PC-9 (cell line): ENCODE measurements around the gene RUNX2. TPM values are rescaled to one million over a fixed set of nuclear protein-coding genes. Genes with fewer than 3 reads are reported as not detected.

Experiments
- BruUV-seq: library from RNA; stranded (reverse); fragments of 400-500 nt; replicated peaks from 2 replicates; lab custom pipeline; 2021; lab: Mats Ljungman, UMichigan
- CTCF ChIA-PET: fragments of 300-600 bp; sonication (Branson Sonifier 250); formaldehyde crosslinking; loops from one replicate; lab custom pipeline; 2022; ENCODE audit warnings: antibody characterized with exemption; lab: Charles Lee
- POLR2A ChIA-PET: fragments of 300-600 bp; sonication (Branson Sonifier 250); formaldehyde crosslinking; loops from one replicate; lab custom pipeline; 2022; ENCODE audit warnings: antibody characterized with exemption; ENCODE audit not compliant: unreplicated experiment; lab: Charles Lee
- DNase-seq, 2 experiments: peaks; one replicate each; pipeline versions ENCODE4 v3.0.0 to v3.0.0-alpha.2; 2015 to 2022; ENCODE audit warnings: mixed read lengths in 1 of 2
- H2AFZ ChIP-seq: fragments of 200-600 bp; sonication (generic); 2 replicates; pipeline ENCODE4 v1.8.1; 2017; ENCODE audit warnings: antibody characterized with exemption
- H3F3A ChIP-seq: fragments of 200-600 bp; sonication (generic); 2 replicates; pipeline ENCODE4 v1.8.1; 2017; ENCODE audit warnings: antibody characterized with exemption, mild to moderate bottlenecking, low read depth; ENCODE audit not compliant: insufficient read depth
- H3K27ac ChIP-seq: fragments of 200-600 bp; sonication (generic); 2 replicates; pipeline ENCODE4 v1.6.1; 2016; ENCODE audit warnings: mixed run types
- H3K27me3 ChIP-seq: fragments of 200-600 bp; sonication (generic); 2 replicates; pipeline ENCODE4 v1.6.1; 2016; ENCODE audit warnings: low read depth, mixed run types; ENCODE audit not compliant: insufficient read depth
- H3K36me3 ChIP-seq: fragments of 200-600 bp; sonication (generic); 2 replicates; pipeline ENCODE4 v1.6.1; 2016; ENCODE audit warnings: low read depth, mixed run types
- H3K4me1 ChIP-seq: fragments of 200-600 bp; sonication (generic); replicated peaks from 2 replicates; pipeline ENCODE4 v1.6.1; 2016; ENCODE audit warnings: mixed run types; ENCODE audit not compliant: insufficient read depth
- H3K4me2 ChIP-seq: fragments of 200-600 bp; sonication (generic); 2 replicates; pipeline ENCODE4 v1.6.1; 2017; ENCODE audit warnings: mixed run types
- H3K4me3 ChIP-seq: fragments of 200-600 bp; sonication (generic); 2 replicates; pipeline ENCODE4 v1.6.1; 2016; ENCODE audit warnings: mixed run types
- H3K79me2 ChIP-seq: fragments of 200-600 bp; sonication (generic); 2 replicates; pipeline ENCODE4 v1.6.1; 2017; ENCODE audit warnings: low read depth, mixed run types
- H3K9me2 ChIP-seq: fragments of 200-600 bp; sonication (generic); 2 replicates; pipeline ENCODE4 v1.8.1; 2017; ENCODE audit warnings: mild to moderate bottlenecking; ENCODE audit not compliant: insufficient read depth
- H3K9me3 ChIP-seq: fragments of 200-600 bp; sonication (generic); 2 replicates; pipeline ENCODE4 v1.8.1; 2016; ENCODE audit warnings: low read depth; ENCODE audit not compliant: insufficient read depth
- H4K20me1 ChIP-seq: fragments of 200-600 bp; sonication (generic); 2 replicates; pipeline ENCODE4 v1.8.1; 2017; ENCODE audit not compliant: insufficient read depth
- EZH2 ChIP-seq: fragments of 200-600 bp; sonication (generic); IDR thresholded peaks from 2 replicates; pipeline ENCODE4 v1.8.0; 2017; ENCODE audit warnings: antibody characterized with exemption, low read depth
- intact Hi-C: fragments of 100-400 bp; cut with micrococcal nuclease; formaldehyde crosslinking; loops from one replicate; pipeline ENCODE4 v1.10.0; 2022; ENCODE audit not compliant: unreplicated experiment
- total RNA-seq: library from RNA; stranded (reverse); gene quantifications from 2 replicates; pipeline ENCODE4 v1.2.3, GENCODE V29; 2021
- TF ChIP-seq, protein P1 (sequence below): fragments of 200-600 bp; sonication (generic); conservative IDR thresholded peaks from 2 replicates; pipeline ENCODE4 v1.6.1; 2017; ENCODE audit warnings: mixed run types, antibody characterized with exemption, mild to moderate bottlenecking, moderate library complexity

Gene RUNX2
- total RNA-seq, 1 experiment from 2014 or later = 12.5 TPM

- POLR2A ChIA-PET = no interaction called here
- Histone ChIP-seq H2AFZ (no peak overlapping the region), H3K27me3 (no peaks in the 10 kb centered on the region), H3K4me2 (no peak overlapping the region), H3F3A (no peaks in the 10 kb centered on the region; the same call in 1 of the 2 replicates), H3K9me3 (no peaks in the 10 kb centered on the region), H3K4me1 (no peaks in the 10 kb centered on the region), H3K9me2 (no peaks in the 10 kb centered on the region), H4K20me1 (no peaks in the 10 kb centered on the region), H3K36me3 (no peaks in the 10 kb centered on the region), H3K4me3 (no peak overlapping the region), H3K27ac (no peak overlapping the region), H3K79me2 (no peaks in the 10 kb centered on the region)
- intact Hi-C loops = no loop called here
- no peak for DNase-seq
- CTCF ChIA-PET = no interaction called here
- BruUV-seq = no TSS peak
- TF ChIP-seq, protein P1, sequence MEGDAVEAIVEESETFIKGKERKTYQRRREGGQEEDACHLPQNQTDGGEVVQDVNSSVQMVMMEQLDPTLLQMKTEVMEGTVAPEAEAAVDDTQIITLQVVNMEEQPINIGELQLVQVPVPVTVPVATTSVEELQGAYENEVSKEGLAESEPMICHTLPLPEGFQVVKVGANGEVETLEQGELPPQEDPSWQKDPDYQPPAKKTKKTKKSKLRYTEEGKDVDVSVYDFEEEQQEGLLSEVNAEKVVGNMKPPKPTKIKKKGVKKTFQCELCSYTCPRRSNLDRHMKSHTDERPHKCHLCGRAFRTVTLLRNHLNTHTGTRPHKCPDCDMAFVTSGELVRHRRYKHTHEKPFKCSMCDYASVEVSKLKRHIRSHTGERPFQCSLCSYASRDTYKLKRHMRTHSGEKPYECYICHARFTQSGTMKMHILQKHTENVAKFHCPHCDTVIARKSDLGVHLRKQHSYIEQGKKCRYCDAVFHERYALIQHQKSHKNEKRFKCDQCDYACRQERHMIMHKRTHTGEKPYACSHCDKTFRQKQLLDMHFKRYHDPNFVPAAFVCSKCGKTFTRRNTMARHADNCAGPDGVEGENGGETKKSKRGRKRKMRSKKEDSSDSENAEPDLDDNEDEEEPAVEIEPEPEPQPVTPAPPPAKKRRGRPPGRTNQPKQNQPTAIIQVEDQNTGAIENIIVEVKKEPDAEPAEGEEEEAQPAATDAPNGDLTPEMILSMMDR = no peak
- no peak for TF ChIP-seq EZH2
These were observed 245.9 kb downstream of the RUNX2 start for GRCh38 chr6:45574014-45574461.

- H2AFZ ChIP-seq = no peak overlapping the region
- H3K79me2 ChIP-seq = no peaks in the 10 kb centered on the region
- H3K4me3 ChIP-seq = no peak overlapping the region
- H3K36me3 ChIP-seq = no peaks in the 10 kb centered on the region
- H3K9me3 ChIP-seq = no peaks in the 10 kb centered on the region; the same call in 1 of the 2 replicates
- no peaks in the 10 kb centered on the region for H4K20me1 ChIP-seq
- no peaks in the 10 kb centered on the region for H3K9me2 ChIP-seq
- no peak for TF ChIP-seq EZH2
- TF ChIP-seq, protein P1 = no peak
- peak in 1 of 2 experiments; percentile 59 for DNase-seq
- no peak overlapping the region for H3K27ac ChIP-seq
- intact Hi-C loops = no loop called here
- no peaks in the 10 kb centered on the region for H3K4me1 ChIP-seq
- H3K27me3 ChIP-seq = no peaks in the 10 kb centered on the region
- ChIA-PET CTCF (no interaction called here), POLR2A (interaction anchor here (0.5 kb wide), 1 partner anchor 914 kb away, joined by 3 read pairs; no protein-coding TSS in a partner anchor)
- BruUV-seq = no TSS peak
- no peak overlapping the region for H3K4me2 ChIP-seq
- no peaks in the 10 kb centered on the region; the same call in 1 of the 2 replicates for H3F3A ChIP-seq
These were observed 246.8 kb downstream of the RUNX2 start for GRCh38 chr6:45574885-45575284.

DNA sequence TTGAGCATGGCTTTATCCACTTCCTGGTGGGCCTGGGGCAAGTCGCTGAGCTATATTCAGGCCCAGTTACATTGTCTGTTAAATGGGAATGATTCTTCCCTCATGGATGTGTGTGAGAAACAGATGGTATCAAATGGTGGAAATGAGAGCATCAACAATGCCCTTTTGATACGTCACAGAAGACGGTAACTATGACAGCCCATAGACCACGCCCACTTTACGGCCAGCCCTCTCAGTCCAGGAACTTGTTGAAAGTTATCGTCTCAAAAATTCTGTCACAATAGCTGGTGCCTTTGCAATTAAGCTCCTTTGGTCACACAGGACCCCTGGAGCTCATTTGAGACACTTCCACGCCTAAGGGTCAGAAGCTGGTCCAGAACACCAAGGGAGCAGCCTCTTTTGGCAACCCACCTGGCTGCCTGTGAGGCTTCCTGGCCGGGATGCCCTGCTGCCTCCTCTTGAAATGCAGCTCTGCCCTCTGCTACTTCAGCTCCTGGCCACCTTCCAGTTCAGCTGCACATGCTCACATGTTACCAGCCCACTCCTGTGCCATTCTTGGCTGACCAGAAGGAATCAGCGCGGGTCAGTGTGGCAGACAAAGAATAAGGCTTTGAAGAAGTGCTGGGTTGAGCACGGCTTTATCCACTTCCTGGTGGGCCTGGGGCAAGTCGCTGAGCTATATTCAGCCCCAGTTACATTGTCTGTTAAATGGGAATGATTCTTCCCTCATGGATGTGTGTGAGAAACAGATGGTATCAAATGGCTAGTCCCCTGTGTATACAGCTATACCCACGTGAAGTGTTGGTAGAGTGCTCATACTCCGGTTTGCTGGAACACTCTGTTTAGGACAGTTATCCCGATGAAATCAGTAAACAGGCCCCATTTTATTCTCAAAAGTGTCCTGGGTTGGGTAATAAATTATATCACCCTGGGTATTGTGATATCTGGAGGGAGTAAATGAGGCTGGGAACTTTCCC is 248.8 kb downstream of the RUNX2 start:
- Histone ChIP-seq H2AFZ (no peak overlapping the region), H3K4me1 (no peaks in the 10 kb centered on the region), H3K9me2 (no peaks in the 10 kb centered on the region), H3K27me3 (no peaks in the 10 kb centered on the region), H3K9me3 (peaks cover 4% of the 10 kb centered on the region; the same call in 1 of the 2 replicates), H3K4me2 (no peak overlapping the region), H3K4me3 (no peak overlapping the region), H4K20me1 (no peaks in the 10 kb centered on the region), H3F3A (no peaks in the 10 kb centered on the region; the same call in 1 of the 2 replicates), H3K27ac (no peak overlapping the region), H3K36me3 (no peaks in the 10 kb centered on the region), H3K79me2 (no peaks in the 10 kb centered on the region)
- BruUV-seq = no TSS peak
- no peak for TF ChIP-seq EZH2
- TF ChIP-seq, protein P1 = no peak
- ChIA-PET POLR2A (no interaction called here), CTCF (no interaction called here)
- no peak for DNase-seq
- intact Hi-C loops = no loop called here
